Spleen (tissue), 7 donors: ENCODE measurements around the gene EXOC3.

Experiments
- POLR2A ChIP-seq, 3 donors: fragments of 450-650 bp; IDR thresholded peaks; one replicate each; pipeline ENCODE4 v1.5.1; 2017; ENCODE audit warnings: antibody characterized with exemption in 3 of 3, mild to moderate bottlenecking in 1 of 3
- TF ChIP-seq, protein P1 (sequence below), 11 experiments: fragments of 200-600 bp in 7 of 11; fragments of 450-650 bp in 4 of 11; sonication (generic) in 4 of 11; IDR thresholded peaks in 8 of 11; conservative IDR thresholded peaks in 3 of 11; 1 replicate in 7 of 11; 2 replicates in 4 of 11; pipeline versions ENCODE4 v1.4.0 to v1.8.0; 2016 to 2021; ENCODE audit warnings: antibody characterized with exemption in 11 of 11, inconsistent platforms in 4 of 11, mild to moderate bottlenecking in 1 of 11
- donor health status: DM: no; HTN: no; CAD: no; lungs with moderate emphysema.
- donor health status: DM: no; HTN: no; CAD: no.
- donor health status: DM: no; HTN: no; CAD: no.

DNA sequence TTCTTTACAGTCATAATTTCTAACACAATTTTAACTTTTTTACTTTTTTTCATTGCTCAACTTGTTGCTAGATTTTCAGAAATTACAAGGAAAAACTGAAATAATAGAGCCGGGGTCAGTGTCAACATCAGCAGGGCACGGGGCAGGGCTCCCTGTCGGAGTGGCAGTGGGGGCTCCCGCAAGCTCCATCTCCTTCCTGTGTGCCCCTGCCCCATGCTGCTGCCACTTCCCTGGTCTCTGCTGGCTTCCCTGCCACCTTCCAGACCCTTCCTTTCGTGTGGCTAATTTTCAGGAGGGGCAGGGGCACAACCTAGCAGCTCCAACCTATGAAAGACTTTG, 1.0 kb upstream of the EXOC3 start:
- TF ChIP-seq, protein P1, sequence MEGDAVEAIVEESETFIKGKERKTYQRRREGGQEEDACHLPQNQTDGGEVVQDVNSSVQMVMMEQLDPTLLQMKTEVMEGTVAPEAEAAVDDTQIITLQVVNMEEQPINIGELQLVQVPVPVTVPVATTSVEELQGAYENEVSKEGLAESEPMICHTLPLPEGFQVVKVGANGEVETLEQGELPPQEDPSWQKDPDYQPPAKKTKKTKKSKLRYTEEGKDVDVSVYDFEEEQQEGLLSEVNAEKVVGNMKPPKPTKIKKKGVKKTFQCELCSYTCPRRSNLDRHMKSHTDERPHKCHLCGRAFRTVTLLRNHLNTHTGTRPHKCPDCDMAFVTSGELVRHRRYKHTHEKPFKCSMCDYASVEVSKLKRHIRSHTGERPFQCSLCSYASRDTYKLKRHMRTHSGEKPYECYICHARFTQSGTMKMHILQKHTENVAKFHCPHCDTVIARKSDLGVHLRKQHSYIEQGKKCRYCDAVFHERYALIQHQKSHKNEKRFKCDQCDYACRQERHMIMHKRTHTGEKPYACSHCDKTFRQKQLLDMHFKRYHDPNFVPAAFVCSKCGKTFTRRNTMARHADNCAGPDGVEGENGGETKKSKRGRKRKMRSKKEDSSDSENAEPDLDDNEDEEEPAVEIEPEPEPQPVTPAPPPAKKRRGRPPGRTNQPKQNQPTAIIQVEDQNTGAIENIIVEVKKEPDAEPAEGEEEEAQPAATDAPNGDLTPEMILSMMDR (IDR thresholded peaks at IDR 0.05 in 8 of 11, conservative IDR thresholded peaks at IDR 0.05 in 3 of 11) = no peak
- no peak for TF ChIP-seq POLR2A (IDR thresholded peaks at IDR 0.05)
